ENCODE results near the gene ALKBH4.
"Not testable (repeated sequence)": the region's sequence is repeated elsewhere in the genome, so short reads cannot be mapped to it uniquely, and the experiment has no call there.

DNA sequence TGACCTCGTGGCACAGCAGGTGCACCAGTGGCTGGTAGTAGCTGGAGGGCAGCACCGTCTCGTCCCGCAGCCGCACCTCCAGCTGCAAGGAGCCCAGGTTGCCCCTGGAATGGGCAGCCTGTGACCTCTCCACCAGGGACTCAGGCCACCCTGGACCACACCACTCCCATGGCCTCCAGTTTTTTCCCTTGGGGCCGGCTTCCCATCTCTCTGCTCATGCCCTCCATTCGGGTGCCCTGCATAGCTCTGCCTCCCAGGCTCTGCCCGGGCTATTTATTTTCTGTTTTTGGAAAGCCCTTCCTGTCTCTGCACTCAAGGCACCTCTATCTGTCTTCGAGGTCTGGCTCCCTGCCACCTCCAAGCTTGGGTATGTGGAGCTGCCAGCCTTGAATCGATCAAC lies 32.2 kb upstream of the ALKBH4 start:
- TF ChIP-seq, protein P1, sequence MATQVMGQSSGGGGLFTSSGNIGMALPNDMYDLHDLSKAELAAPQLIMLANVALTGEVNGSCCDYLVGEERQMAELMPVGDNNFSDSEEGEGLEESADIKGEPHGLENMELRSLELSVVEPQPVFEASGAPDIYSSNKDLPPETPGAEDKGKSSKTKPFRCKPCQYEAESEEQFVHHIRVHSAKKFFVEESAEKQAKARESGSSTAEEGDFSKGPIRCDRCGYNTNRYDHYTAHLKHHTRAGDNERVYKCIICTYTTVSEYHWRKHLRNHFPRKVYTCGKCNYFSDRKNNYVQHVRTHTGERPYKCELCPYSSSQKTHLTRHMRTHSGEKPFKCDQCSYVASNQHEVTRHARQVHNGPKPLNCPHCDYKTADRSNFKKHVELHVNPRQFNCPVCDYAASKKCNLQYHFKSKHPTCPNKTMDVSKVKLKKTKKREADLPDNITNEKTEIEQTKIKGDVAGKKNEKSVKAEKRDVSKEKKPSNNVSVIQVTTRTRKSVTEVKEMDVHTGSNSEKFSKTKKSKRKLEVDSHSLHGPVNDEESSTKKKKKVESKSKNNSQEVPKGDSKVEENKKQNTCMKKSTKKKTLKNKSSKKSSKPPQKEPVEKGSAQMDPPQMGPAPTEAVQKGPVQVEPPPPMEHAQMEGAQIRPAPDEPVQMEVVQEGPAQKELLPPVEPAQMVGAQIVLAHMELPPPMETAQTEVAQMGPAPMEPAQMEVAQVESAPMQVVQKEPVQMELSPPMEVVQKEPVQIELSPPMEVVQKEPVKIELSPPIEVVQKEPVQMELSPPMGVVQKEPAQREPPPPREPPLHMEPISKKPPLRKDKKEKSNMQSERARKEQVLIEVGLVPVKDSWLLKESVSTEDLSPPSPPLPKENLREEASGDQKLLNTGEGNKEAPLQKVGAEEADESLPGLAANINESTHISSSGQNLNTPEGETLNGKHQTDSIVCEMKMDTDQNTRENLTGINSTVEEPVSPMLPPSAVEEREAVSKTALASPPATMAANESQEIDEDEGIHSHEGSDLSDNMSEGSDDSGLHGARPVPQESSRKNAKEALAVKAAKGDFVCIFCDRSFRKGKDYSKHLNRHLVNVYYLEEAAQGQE (IDR thresholded peaks at IDR 0.05; ENCODE audit: low read depth, low read length) = not testable (repeated sequence)
- TF ChIP-seq TEAD4 (IDR thresholded peaks at IDR 0.05; ENCODE audit: borderline replicate concordance, insufficient read depth); RCOR1 (IDR thresholded peaks at IDR 0.05; ENCODE audit: low read length); EZH2phosphoT487 (IDR thresholded peaks at IDR 0.05; ENCODE audit: borderline replicate concordance, low read depth); POLR2AphosphoS5 (IDR thresholded peaks at IDR 0.05; ENCODE audit: low read depth, low read length); CHD2 (IDR thresholded peaks at IDR 0.05; ENCODE audit: low read length, partially characterized antibody); RFX5 (IDR thresholded peaks at IDR 0.05; ENCODE audit: low read length); RAD21 (IDR thresholded peaks at IDR 0.05; ENCODE audit: low read length); FOXJ3 (CRISPR knock-in tag; IDR thresholded peaks at IDR 0.05): not testable (repeated sequence)
- TF ChIP-seq, protein P2, sequence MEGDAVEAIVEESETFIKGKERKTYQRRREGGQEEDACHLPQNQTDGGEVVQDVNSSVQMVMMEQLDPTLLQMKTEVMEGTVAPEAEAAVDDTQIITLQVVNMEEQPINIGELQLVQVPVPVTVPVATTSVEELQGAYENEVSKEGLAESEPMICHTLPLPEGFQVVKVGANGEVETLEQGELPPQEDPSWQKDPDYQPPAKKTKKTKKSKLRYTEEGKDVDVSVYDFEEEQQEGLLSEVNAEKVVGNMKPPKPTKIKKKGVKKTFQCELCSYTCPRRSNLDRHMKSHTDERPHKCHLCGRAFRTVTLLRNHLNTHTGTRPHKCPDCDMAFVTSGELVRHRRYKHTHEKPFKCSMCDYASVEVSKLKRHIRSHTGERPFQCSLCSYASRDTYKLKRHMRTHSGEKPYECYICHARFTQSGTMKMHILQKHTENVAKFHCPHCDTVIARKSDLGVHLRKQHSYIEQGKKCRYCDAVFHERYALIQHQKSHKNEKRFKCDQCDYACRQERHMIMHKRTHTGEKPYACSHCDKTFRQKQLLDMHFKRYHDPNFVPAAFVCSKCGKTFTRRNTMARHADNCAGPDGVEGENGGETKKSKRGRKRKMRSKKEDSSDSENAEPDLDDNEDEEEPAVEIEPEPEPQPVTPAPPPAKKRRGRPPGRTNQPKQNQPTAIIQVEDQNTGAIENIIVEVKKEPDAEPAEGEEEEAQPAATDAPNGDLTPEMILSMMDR (IDR thresholded peaks at IDR 0.05) = not testable (repeated sequence)
- TF ChIP-seq, protein P3, sequence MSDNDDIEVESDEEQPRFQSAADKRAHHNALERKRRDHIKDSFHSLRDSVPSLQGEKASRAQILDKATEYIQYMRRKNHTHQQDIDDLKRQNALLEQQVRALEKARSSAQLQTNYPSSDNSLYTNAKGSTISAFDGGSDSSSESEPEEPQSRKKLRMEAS (IDR thresholded peaks at IDR 0.05; ENCODE audit: low read depth) = not testable (repeated sequence)

Measured in SK-N-SH (cell line).